Measurements from ENCODE around the gene INTS11.
A peak's percentile ranks its signal among the peaks of the same experiment; 100 is the strongest.

Gene INTS11

GRCh38 chr1:1285611-1286311 is 38.7 kb downstream of the INTS11 start:
- Mint-ChIP-seq H3K4me3 (no peak overlapping the region), H3K36me3 (no peaks in the 10 kb centered on the region), H3K4me1 (peaks cover 17% of the 10 kb centered on the region), H3K9me3 (no peaks in the 10 kb centered on the region), H3K27me3 (peaks cover 11% of the 10 kb centered on the region), H3K27ac (no peak overlapping the region)
- ATAC-seq = no peak

GRCh38 chr1:1285102-1285571 is 39.3 kb downstream of the INTS11 start:
- Mint-ChIP-seq H3K27ac (no peak overlapping the region), H3K9me3 (no peaks in the 10 kb centered on the region)

GRCh38 chr1:1284221-1285101 is 40.0 kb downstream of the INTS11 start:
- ATAC-seq = no peak
- Mint-ChIP-seq H3K9me3 (no peaks in the 10 kb centered on the region), H3K27me3 (peaks cover 11% of the 10 kb centered on the region), H3K4me1 (peaks cover 9% of the 10 kb centered on the region), H3K36me3 (no peaks in the 10 kb centered on the region), H3K4me3 (no peak overlapping the region), H3K27ac (peak overlapping the region; percentile 66)

More at GRCh38 chr1:1285102-1285571, 39.3 kb downstream of the INTS11 start:
- Mint-ChIP-seq H3K27me3 (peaks cover 11% of the 10 kb centered on the region), H3K36me3 (no peaks in the 10 kb centered on the region), H3K4me1 (peaks cover 12% of the 10 kb centered on the region), H3K4me3 (no peak overlapping the region)
- ATAC-seq = no peak

GRCh38 chr1:1283821-1284220 is 40.6 kb downstream of the INTS11 start:
- Mint-ChIP-seq H3K4me3 (no peak overlapping the region), H3K27ac (peak overlapping the region; percentile 66), H3K27me3 (peaks cover 11% of the 10 kb centered on the region), H3K4me1 (peaks cover 9% of the 10 kb centered on the region), H3K9me3 (no peaks in the 10 kb centered on the region), H3K36me3 (no peaks in the 10 kb centered on the region)
- ATAC-seq = no peak

- no peak for ATAC-seq
- H3K27me3 Mint-ChIP-seq = peaks cover 11% of the 10 kb centered on the region
- H3K4me1 Mint-ChIP-seq = peaks cover 9% of the 10 kb centered on the region
- no peaks in the 10 kb centered on the region for H3K36me3 Mint-ChIP-seq
- H3K9me3 Mint-ChIP-seq = no peaks in the 10 kb centered on the region
- no peak overlapping the region for H3K4me3 Mint-ChIP-seq
- no peak overlapping the region for H3K27ac Mint-ChIP-seq
Observed at GRCh38 chr1:1282998-1283397, 41.5 kb downstream of the INTS11 start.

- Mint-ChIP-seq H3K4me1 (peaks cover 9% of the 10 kb centered on the region), H3K36me3 (no peaks in the 10 kb centered on the region), H3K4me3 (no peak overlapping the region), H3K27ac (no peak overlapping the region), H3K9me3 (no peaks in the 10 kb centered on the region), H3K27me3 (peaks cover 11% of the 10 kb centered on the region)
- ATAC-seq = no peak
Observed at GRCh38 chr1:1281533-1282321, 42.7 kb downstream of the INTS11 start.

- Mint-ChIP-seq H3K9me3 (no peaks in the 10 kb centered on the region), H3K4me3 (no peak overlapping the region), H3K27me3 (peaks cover 11% of the 10 kb centered on the region), H3K27ac (no peak overlapping the region), H3K36me3 (no peaks in the 10 kb centered on the region), H3K4me1 (peaks cover 9% of the 10 kb centered on the region)
- no peak for ATAC-seq
Observed at GRCh38 chr1:1280782-1281481, 43.5 kb downstream of the INTS11 start.

GRCh38 chr1:1279028-1279427 is 45.4 kb downstream of the INTS11 start:
- Mint-ChIP-seq H3K4me1 (peaks cover 13% of the 10 kb centered on the region), H3K4me3 (no peak overlapping the region), H3K9me3 (no peaks in the 10 kb centered on the region)

GRCh38 chr1:1278620-1279019 is 45.8 kb downstream of the INTS11 start:
- Mint-ChIP-seq H3K27ac (no peak overlapping the region), H3K4me3 (no peak overlapping the region), H3K27me3 (peaks cover 6% of the 10 kb centered on the region), H3K4me1 (peaks cover 9% of the 10 kb centered on the region), H3K36me3 (no peaks in the 10 kb centered on the region), H3K9me3 (no peaks in the 10 kb centered on the region)
- no peak for ATAC-seq

More at GRCh38 chr1:1279028-1279427, 45.4 kb downstream of the INTS11 start:
- Mint-ChIP-seq H3K36me3 (no peaks in the 10 kb centered on the region), H3K27ac (no peak overlapping the region), H3K27me3 (peaks cover 10% of the 10 kb centered on the region)
- no peak for ATAC-seq

- Mint-ChIP-seq H3K36me3 (peaks cover 8% of the 10 kb centered on the region), H3K4me1 (peaks cover 23% of the 10 kb centered on the region), H3K4me3 (no peak overlapping the region), H3K27ac (no peak overlapping the region), H3K27me3 (no peaks in the 10 kb centered on the region), H3K9me3 (no peaks in the 10 kb centered on the region)
- ATAC-seq = no peak
Observed at GRCh38 chr1:1275836-1276235, 48.6 kb downstream of the INTS11 start.

- Mint-ChIP-seq H3K27ac (peak overlapping the region; percentile 51), H3K4me1 (peaks cover 32% of the 10 kb centered on the region), H3K36me3 (peaks cover 17% of the 10 kb centered on the region), H3K4me3 (peak overlapping the region; percentile 73), H3K27me3 (no peaks in the 10 kb centered on the region), H3K9me3 (no peaks in the 10 kb centered on the region)
- ATAC-seq = no peak
Observed at GRCh38 chr1:1274931-1275431, 49.5 kb downstream of the INTS11 start.

GRCh38 chr1:1274299-1274930 is 50.0 kb downstream of the INTS11 start:
- Mint-ChIP-seq H3K27me3 (no peaks in the 10 kb centered on the region), H3K4me3 (peak overlapping the region; percentile 73), H3K27ac (peak overlapping the region; percentile 51), H3K36me3 (peaks cover 19% of the 10 kb centered on the region), H3K4me1 (peaks cover 36% of the 10 kb centered on the region), H3K9me3 (no peaks in the 10 kb centered on the region)
- ATAC-seq = no peak

- Mint-ChIP-seq H3K4me1 (peaks cover 39% of the 10 kb centered on the region), H3K9me3 (no peaks in the 10 kb centered on the region), H3K27me3 (no peaks in the 10 kb centered on the region), H3K27ac (peak within 1 kb of the TSS; percentile 76), H3K36me3 (peaks cover 19% of the 10 kb centered on the region), H3K4me3 (peak within 1 kb of the TSS; percentile 84)
- ATAC-seq = peak; percentile 98
Observed at GRCh38 chr1:1273512-1274298, 50.8 kb downstream of the INTS11 start, which contains the start of gene UBE2J2. UBE2J2 (minus strand) TSS chr1:1273854; CDS start chr1:1267992, 5,862 bp downstream.

All from stimulated activated memory B cell treated with anti-CD40 and anti-IgM and Interleukin-4, amounts not matched to agents 10 μg/mL and 1 μg/mL and 100 μg/mL, for 72 hours (primary cell).